Measurements from ENCODE around the gene IRAK1.
A peak's percentile ranks its signal among the peaks of the same experiment; 100 is the strongest.

The IRAK1 gene

DNA sequence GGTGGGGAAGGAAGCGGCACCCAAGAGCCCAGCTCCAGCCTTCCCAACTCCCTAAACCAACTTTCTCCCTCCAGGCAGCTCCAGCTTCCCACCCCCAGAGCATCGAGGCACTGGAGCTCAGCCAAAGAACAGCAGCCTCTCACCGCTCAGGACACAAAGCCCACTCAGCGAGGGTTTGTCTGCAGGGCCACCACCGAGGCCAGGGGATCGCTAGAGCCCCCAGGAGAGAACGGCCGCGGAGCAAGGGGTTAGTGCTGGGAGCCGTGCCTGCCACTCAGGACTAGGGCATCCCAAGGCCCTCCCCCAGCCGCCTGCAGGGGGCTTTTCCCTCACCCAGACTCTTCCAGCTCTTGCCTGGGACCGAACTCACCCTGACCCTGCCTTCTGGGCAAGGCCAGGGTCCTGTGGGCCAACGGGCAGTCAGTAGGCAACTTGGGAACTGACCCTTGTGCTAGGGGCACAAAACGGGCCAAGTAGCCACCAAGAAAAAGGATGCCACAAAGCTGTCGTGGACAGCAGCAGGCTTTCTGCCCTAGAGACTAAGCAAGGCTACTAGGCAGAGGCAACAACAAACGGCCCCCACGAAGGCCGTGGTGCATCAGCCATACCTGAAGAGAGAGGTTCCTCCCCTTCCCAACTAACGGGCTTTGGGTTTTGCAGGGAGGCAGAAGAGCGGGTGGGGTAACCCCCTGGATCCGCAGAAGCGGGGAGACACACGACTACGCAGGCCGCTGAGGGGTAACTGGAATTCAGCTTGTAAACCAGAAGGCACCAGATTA is 50.4 kb downstream of the IRAK1 start:
- no peak for TF ChIP-seq CTCF (IDR thresholded peaks at IDR 0.05)

GRCh38 chrX:153968754-153969124 is 51.0 kb downstream of the IRAK1 start:
- TF ChIP-seq CTCF (IDR thresholded peaks at IDR 0.05): peak; percentile 15; the same call in 1 of the 2 replicates

DNA sequence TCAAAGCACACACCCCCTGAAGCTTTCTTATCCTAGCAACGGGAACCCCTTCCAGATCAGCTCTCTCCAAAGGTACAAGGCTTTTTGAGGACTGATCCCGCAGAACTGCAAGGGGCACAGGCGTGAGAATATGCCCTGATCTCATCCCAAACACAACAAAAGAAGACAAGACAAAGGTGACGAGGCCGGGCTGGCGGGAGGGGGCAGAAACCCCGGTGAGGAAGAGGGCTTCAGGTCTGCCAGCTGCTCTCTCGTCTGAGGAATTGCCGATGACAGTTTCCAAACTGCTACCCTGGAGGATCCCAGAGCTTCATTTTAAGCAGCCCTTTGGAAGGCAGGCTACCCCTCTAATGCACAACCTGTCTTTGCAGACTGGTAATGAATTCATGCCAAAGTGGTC is 51.4 kb downstream of the IRAK1 start:
- no peak for TF ChIP-seq CTCF (IDR thresholded peaks at IDR 0.05)

GRCh38 chrX:153967536-153968224 is 52.0 kb downstream of the IRAK1 start:
- no peak for TF ChIP-seq CTCF (IDR thresholded peaks at IDR 0.05)

DNA sequence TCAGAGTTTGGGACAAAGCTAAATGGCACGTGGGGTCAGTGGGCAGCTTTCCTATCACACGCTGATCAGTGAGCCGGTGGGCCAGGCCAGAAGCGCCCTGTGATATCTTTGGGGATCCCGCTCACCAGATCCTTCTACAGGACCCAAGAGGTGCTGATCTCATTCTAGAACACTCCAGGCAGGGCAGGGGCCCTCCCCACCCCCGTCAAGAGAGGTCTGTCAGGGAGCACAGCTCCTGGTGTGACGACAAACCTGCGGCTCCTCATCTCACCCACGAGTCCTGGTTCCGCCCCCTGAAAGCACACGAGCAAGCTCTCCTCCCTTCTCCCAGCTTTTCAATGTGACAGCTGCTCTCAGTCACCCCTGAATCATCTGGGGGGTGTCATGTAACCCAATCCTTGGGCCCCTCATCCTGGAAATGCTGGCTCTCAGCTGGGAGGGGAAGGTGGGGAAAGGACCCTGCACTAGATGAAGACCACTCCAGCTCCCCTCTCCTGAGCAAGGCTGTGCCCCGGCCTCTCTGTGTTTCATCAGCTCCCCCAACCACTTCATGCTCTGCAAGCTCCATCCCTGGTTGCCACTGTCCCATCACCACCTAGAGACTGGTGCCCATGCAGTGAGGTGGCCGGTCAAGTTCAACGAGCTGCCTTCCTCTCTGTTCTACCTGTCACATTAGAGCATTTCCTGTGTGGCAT is 52.7 kb downstream of the IRAK1 start:
- no peak for TF ChIP-seq CTCF (IDR thresholded peaks at IDR 0.05)

DNA sequence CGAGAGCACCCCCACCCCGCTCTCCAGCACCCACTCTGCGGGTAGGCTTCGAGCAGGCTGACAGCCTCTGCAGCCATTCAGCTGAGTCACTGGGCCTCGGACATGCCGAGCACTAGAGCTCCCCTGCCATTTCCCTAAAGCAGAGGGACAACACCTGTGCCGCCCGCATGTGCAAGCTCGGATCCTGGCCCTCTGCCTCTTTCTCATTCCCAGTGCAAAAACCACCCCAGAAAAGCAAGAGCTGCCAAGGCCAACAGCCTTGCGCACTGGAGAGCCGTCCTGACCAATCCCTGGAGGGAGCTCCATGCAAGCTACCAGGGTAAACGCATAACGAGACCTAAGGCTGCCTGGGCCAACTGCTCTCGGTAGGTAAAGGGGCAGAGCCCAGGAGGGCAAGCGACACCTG is 53.4 kb downstream of the IRAK1 start:
- TF ChIP-seq CTCF (IDR thresholded peaks at IDR 0.05): no peak

- no peak for TF ChIP-seq CTCF (IDR thresholded peaks at IDR 0.05)
Measured at GRCh38 chrX:153965406-153965805, 54.3 kb downstream of the IRAK1 start.

Data from LNCAP (cell line).